ENCODE results near the gene ARHGAP8. TPM values are rescaled to one million over a fixed set of nuclear protein-coding genes. Genes with fewer than 3 reads are reported as not detected.

Gene ARHGAP8
- total and polyA plus RNA-seq, 2 donors, result 1.5 to 4.5 TPM

DNA sequence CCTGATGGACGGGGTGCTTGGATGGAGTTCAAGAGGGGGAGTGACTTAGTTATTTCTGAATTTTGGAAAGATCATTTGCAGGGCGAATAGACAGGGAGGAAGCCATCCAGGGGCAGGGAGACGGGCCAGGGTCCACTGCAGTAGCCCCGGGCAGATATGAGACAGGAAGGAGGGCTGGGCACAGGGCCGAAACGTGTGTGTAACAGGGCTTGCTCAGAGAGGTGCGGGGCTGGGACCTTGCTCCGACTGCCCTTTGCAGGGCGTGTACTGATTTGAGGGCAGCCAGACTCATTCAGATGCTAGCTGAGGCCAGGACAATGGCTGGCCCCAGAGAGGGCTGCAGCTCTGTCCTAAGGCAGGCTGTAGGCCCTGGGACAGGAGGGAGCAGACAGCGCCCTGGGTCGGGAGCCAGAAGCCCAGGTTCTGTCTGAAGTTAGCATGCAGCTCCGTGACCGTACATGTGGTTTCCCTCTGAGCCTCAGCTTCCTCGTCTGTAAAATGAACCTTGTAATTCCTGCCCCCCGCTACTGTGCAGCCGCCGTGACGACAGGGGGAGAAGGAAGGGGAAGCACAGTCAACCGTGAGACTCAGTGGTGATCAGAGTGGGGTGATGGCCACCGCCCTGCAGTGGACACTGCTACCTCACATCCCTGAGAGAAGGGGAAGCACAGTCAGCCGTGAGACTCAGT is 154.0 kb downstream of the ARHGAP8 start:
- WGBS, result 81% methylated on average over 21 of the region's 21 CpGs
- Histone ChIP-seq H3K4me3 (ENCODE audit: low read length in 2 of 2) (no peak overlapping the region), H3K27ac (ENCODE audit: low read depth in 1 of 2, low read length in 1 of 2) (no peak overlapping the region), H3K9me3 (ENCODE audit: control insufficient read depth in 2 of 2, insufficient read depth in 1 of 2, low read length in 1 of 2) (peaks cover 0 to 4% of the 10 kb centered on the region in 2 donors), H3K27me3 (ENCODE audit: control insufficient read depth in 2 of 2, insufficient read depth in 1 of 2, low read length in 1 of 2) (peaks cover 0 to 2% of the 10 kb centered on the region in 2 donors), H3K4me1 (ENCODE audit: control insufficient read depth in 2 of 2, insufficient read depth in 2 of 2, low read length in 2 of 2) (no peaks in the 10 kb centered on the region), H3K36me3 (ENCODE audit: control insufficient read depth in 2 of 2, insufficient read depth in 2 of 2, low read length in 1 of 2) (no peaks in the 10 kb centered on the region)
- no peak for DNase-seq (ENCODE audit: low read depth in 6 of 9, low spot score in 9 of 9)

DNA sequence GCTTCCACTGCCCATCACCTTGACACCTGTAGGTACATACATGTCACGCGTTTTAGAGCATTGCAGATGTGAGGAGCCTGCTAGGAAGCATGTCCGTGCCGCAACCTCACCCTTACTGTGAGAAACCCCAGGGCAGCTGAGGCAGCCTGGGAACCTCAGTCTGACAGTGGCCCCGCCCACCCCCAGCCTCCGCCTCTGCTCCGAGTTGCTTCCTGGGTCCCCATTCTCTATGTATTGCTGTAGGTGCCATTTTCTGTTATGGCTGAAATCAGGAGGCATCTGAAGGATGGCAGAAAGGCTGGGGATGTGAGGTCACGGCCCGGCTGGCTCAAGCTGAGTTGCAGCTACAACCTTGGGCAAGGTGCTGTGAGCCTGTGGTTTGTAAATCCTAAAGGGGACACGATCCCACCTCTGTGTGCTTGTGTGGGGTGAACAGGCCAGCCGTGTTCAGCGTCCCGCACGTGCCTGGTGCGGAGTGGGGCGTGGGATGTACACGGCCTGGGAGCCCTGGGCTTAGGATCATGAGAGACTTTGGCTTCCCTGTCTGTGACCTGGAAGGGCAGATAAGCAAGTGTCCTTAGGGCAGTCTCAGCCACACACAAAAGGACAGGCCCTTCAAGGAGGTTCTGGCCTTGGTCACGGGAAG is 154.7 kb downstream of the ARHGAP8 start:
- H3K27ac ChIP-seq (ENCODE audit: low read depth in 1 of 2, low read length in 1 of 2), result no peak overlapping the region
- 95% methylated on average over 18 of the region's 18 CpGs for WGBS
- H3K4me3 ChIP-seq (ENCODE audit: low read length in 2 of 2), result no peak overlapping the region
- DNase-seq (ENCODE audit: low read depth in 6 of 9, low spot score in 9 of 9), result no peak
- peaks cover 0 to 2% of the 10 kb centered on the region in 2 donors for H3K27me3 ChIP-seq (ENCODE audit: control insufficient read depth in 2 of 2, insufficient read depth in 1 of 2, low read length in 1 of 2)
- peaks cover 0 to 2% of the 10 kb centered on the region in 2 donors for H3K9me3 ChIP-seq (ENCODE audit: control insufficient read depth in 2 of 2, insufficient read depth in 1 of 2, low read length in 1 of 2)
- H3K4me1 ChIP-seq (ENCODE audit: control insufficient read depth in 2 of 2, insufficient read depth in 2 of 2, low read length in 2 of 2), result no peaks in the 10 kb centered on the region
- no peaks in the 10 kb centered on the region for H3K36me3 ChIP-seq (ENCODE audit: control insufficient read depth in 2 of 2, insufficient read depth in 2 of 2, low read length in 1 of 2)

DNA sequence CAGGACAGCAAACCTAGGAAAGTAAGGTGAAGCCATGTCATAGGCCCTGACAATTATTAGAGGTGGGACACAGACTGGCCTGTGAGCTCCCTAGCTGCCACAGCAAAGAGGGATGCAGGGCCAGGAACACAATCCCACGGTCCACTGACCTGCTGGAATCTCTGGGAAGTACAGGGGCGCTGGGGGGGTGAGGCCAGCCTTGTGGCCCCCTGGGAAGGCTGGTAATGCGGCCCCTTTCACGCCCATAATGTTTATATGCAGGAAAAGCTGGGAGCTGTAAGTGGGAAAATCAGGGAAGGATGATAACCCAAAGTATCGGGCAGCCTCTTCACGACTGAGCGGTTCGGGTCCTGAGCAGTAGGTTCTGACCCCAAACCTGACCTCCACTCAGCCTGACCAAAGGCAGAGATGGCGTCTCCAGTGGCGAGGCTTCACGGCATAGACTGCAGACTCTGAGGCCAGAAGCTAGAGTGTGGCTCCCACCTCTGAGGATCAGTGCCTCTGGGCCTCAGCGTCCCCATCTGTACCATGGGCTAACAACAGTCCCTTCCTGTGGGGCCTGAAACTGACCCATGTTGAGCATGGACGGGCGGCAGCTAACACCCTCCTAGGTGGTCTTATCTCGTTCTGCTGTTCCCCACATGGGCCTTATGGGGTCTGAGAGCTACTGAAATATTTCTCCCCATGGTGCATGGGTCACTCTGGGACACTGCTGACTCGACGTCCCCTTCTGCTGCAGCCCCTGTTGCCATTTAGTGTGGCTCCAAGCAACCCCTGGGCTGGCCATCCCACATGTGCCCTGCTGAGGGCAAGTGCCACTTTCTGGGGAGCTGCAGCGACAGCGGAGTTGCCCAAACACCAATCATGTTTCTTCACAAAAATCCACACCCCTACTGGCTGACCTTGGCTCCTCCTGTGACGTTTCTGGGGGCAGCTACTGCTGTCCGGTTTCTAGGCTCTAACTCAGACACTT is 155.7 kb downstream of the ARHGAP8 start:
- WGBS, result 95% methylated on average over 21 of the region's 21 CpGs
- no peak for DNase-seq (ENCODE audit: low read depth in 6 of 9, low spot score in 9 of 9)
- H3K4me1 ChIP-seq (ENCODE audit: control insufficient read depth in 2 of 2, insufficient read depth in 2 of 2, low read length in 2 of 2), result no peaks in the 10 kb centered on the region
- H3K9me3 ChIP-seq (ENCODE audit: control insufficient read depth in 2 of 2, insufficient read depth in 1 of 2, low read length in 1 of 2), result peaks cover 0 to 2% of the 10 kb centered on the region in 2 donors
- no peaks in the 10 kb centered on the region for H3K36me3 ChIP-seq (ENCODE audit: control insufficient read depth in 2 of 2, insufficient read depth in 2 of 2, low read length in 1 of 2)
- no peak overlapping the region for H3K27ac ChIP-seq (ENCODE audit: low read depth in 1 of 2, low read length in 1 of 2)
- peaks cover 0 to 2% of the 10 kb centered on the region in 2 donors for H3K27me3 ChIP-seq (ENCODE audit: control insufficient read depth in 2 of 2, insufficient read depth in 1 of 2, low read length in 1 of 2)
- H3K4me3 ChIP-seq (ENCODE audit: low read length in 2 of 2), result no peak overlapping the region

DNA sequence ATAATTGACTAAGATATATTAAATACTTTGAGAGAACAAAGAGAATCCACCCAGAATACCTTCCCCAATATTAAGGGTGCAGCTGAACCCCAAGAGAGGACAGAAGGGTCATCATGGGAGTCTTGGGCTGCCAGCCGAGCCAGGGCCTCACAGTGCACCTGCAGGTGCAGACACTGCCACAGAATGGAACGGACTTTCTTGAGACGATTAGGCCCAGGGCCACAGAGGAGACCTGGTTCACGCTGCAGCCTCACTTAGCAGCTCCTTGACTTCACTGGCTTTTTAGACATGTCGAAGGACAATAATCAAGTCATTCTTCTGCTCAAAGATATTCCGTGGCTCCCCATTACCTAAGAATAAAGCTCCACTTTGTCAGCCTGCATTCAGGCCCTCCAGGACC is 156.9 kb downstream of the ARHGAP8 start:
- Histone ChIP-seq H3K27me3 (ENCODE audit: control insufficient read depth in 2 of 2, insufficient read depth in 1 of 2, low read length in 1 of 2) (peaks cover 0 to 2% of the 10 kb centered on the region in 2 donors), H3K36me3 (ENCODE audit: control insufficient read depth in 2 of 2, insufficient read depth in 2 of 2, low read length in 1 of 2) (no peaks in the 10 kb centered on the region), H3K9me3 (ENCODE audit: control insufficient read depth in 2 of 2, insufficient read depth in 1 of 2, low read length in 1 of 2) (peaks cover 0 to 2% of the 10 kb centered on the region in 2 donors), H3K4me1 (ENCODE audit: control insufficient read depth in 2 of 2, insufficient read depth in 2 of 2, low read length in 2 of 2) (no peaks in the 10 kb centered on the region), H3K4me3 (ENCODE audit: low read length in 2 of 2) (no peak overlapping the region), H3K27ac (ENCODE audit: low read depth in 1 of 2, low read length in 1 of 2) (no peak overlapping the region)
- no peak for DNase-seq (ENCODE audit: low read depth in 6 of 9, low spot score in 9 of 9)
- WGBS, result 89% methylated on average over 6 of the region's 6 CpGs

Other genes starting within 250 kb of the ARHGAP8 start
- gene PRR5, start 50.4 kb upstream of the ARHGAP8 start, total RNA-seq, result 5.9 TPM
- 16.2 TPM for gene PRR5, start 50.4 kb upstream of the ARHGAP8 start, polyA plus RNA-seq

All from thymus (tissue), 11 donors.